Measurements from ENCODE around the gene TCF4. TPM values are rescaled to one million over a fixed set of nuclear protein-coding genes. Genes with fewer than 3 reads are reported as not detected.

The TCF4 gene
- total RNA-seq, 4 donors from 2014 or later, result 58.0 to 84.3 (median 68.1) TPM

DNA sequence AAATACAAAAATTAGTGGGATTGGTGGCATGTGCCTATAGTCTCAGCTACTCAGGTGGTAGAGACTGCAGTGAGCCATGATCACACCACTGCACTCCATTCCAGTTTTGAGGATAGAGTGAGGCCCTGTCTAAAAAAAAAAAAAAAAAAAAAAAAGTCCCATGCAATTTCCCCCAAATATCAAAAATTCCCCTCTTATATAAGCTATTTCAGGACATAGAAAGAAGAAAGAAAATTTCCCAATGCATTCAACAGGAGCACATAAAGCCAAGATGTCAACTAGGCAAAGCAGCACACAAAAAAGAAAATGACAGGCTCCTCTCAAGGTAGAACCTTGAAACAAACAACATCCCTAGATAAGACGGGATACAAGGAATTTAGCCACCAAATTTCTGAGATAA is 213.3 kb downstream of the TCF4 start:
- intact Hi-C loops (cut with DNase I), result no loop called here
- WGBS, result 97% methylated on average over 1 of the region's 1 CpG
- no peak overlapping the region for H3K4me3 ChIP-seq
- no peak overlapping the region for H3K27ac ChIP-seq (replicated peaks in 1 of 4)
- no peak for DNase-seq (ENCODE audit: extremely low spot score)
- H3K4me1 ChIP-seq, result no peaks in the 10 kb centered on the region
- H3K36me3 ChIP-seq, result no peaks in the 10 kb centered on the region
- H3K9me3 ChIP-seq, result no peaks in the 10 kb centered on the region
- H3K27me3 ChIP-seq, result no peaks in the 10 kb centered on the region
- TF ChIP-seq EP300 (IDR thresholded peaks at IDR 0.05) (no peak), POLR2A (IDR thresholded peaks at IDR 0.05; ENCODE audit: low read depth) (no peak), POLR2AphosphoS5 (IDR thresholded peaks at IDR 0.05) (no peak)
- TF ChIP-seq, protein P1, sequence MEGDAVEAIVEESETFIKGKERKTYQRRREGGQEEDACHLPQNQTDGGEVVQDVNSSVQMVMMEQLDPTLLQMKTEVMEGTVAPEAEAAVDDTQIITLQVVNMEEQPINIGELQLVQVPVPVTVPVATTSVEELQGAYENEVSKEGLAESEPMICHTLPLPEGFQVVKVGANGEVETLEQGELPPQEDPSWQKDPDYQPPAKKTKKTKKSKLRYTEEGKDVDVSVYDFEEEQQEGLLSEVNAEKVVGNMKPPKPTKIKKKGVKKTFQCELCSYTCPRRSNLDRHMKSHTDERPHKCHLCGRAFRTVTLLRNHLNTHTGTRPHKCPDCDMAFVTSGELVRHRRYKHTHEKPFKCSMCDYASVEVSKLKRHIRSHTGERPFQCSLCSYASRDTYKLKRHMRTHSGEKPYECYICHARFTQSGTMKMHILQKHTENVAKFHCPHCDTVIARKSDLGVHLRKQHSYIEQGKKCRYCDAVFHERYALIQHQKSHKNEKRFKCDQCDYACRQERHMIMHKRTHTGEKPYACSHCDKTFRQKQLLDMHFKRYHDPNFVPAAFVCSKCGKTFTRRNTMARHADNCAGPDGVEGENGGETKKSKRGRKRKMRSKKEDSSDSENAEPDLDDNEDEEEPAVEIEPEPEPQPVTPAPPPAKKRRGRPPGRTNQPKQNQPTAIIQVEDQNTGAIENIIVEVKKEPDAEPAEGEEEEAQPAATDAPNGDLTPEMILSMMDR (IDR thresholded peaks at IDR 0.05), result no peak

DNA sequence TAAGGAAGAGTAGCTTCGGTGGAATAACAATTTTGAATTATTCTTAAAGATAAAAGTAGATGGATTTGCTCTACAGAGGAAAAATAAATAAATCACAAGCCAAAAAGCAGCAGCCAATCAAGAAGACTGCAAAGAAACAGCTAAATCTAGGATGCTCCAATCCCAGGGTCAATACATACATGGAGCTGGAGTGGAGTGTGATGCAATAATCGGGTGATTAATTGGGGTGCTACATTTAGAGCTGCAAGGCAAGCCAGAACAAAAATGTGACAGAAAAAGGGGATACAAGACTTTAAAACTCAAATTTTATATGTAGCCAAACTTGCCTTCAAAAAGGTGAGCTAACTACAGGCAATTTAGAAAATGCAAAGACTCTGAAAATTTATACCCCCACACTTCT is 215.8 kb downstream of the TCF4 start:
- DNase-seq (ENCODE audit: extremely low spot score), result no peak
- WGBS, result 78% methylated on average over 2 of the region's 2 CpGs
- Histone ChIP-seq H3K36me3 (no peaks in the 10 kb centered on the region), H3K27me3 (no peaks in the 10 kb centered on the region), H3K9me3 (no peaks in the 10 kb centered on the region), H3K4me3 (no peak overlapping the region), H3K4me1 (no peaks in the 10 kb centered on the region), H3K27ac (replicated peaks in 1 of 4) (no peak overlapping the region)
- intact Hi-C loops (cut with DNase I), result no loop called here
- TF ChIP-seq POLR2AphosphoS5 (IDR thresholded peaks at IDR 0.05) (no peak), POLR2A (IDR thresholded peaks at IDR 0.05; ENCODE audit: low read depth) (no peak), EP300 (IDR thresholded peaks at IDR 0.05) (no peak)
- TF ChIP-seq, protein P1 (IDR thresholded peaks at IDR 0.05), result no peak

DNA sequence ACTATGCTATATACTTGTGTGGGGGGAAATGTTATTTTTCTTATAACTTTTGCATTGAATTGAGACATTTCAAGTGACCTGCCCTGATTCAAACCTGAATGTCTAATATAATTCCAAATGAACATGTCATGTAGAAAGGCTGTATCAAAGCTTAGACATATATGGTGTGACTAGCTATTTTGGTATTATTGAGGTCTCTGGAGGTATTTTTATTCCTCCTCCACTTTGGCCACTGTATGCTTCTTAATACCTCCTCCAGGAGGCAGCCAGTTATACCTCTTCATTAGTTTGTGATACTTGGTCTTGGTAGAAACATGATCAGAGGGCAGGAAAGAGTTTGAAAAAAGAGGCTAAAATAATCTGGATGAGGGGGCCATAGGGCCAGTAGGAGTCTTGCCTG is 217.1 kb downstream of the TCF4 start:
- Histone ChIP-seq H3K9me3 (no peaks in the 10 kb centered on the region), H3K27ac (replicated peaks in 1 of 4) (no peak overlapping the region), H3K27me3 (no peaks in the 10 kb centered on the region), H3K4me3 (no peak overlapping the region), H3K36me3 (no peaks in the 10 kb centered on the region), H3K4me1 (no peaks in the 10 kb centered on the region)
- no peak for TF ChIP-seq POLR2AphosphoS5 (IDR thresholded peaks at IDR 0.05)
- TF ChIP-seq, protein P1 (IDR thresholded peaks at IDR 0.05), result no peak
- no peak for TF ChIP-seq EP300 (IDR thresholded peaks at IDR 0.05)
- no peak for TF ChIP-seq POLR2A (IDR thresholded peaks at IDR 0.05; ENCODE audit: low read depth)
- no peak for DNase-seq (ENCODE audit: extremely low spot score)
- intact Hi-C loops (cut with DNase I), result no loop called here

DNA sequence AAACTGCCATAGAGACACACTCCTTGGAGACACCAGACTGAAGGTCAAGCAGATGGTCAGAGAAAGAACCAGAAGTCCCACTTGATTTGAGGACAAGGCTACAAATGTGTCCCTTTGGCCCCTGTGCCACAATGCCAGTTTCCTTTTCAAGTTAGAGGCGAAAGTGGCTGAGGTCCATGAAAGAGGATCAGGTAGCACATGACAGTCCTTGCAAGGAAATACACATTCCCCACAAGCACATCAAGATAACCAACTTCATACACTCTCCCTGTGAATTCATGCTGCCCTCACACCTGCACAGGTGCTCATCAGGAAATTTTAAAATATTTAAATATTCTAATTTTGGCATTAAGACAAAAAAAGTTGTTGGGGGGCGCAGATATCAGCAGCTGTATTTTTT is 218.6 kb downstream of the TCF4 start:
- TF ChIP-seq POLR2A (IDR thresholded peaks at IDR 0.05; ENCODE audit: low read depth) (no peak), EP300 (IDR thresholded peaks at IDR 0.05) (no peak), POLR2AphosphoS5 (IDR thresholded peaks at IDR 0.05) (no peak)
- TF ChIP-seq, protein P1 (IDR thresholded peaks at IDR 0.05), result no peak
- WGBS, result 92% methylated on average over 2 of the region's 2 CpGs
- no peak overlapping the region for H3K27ac ChIP-seq (replicated peaks in 1 of 4)
- no peaks in the 10 kb centered on the region for H3K27me3 ChIP-seq
- no peaks in the 10 kb centered on the region for H3K36me3 ChIP-seq
- intact Hi-C loops (cut with DNase I), result no loop called here
- H3K4me3 ChIP-seq, result no peak overlapping the region
- H3K9me3 ChIP-seq, result no peaks in the 10 kb centered on the region
- DNase-seq (ENCODE audit: extremely low spot score), result no peak
- no peaks in the 10 kb centered on the region for H3K4me1 ChIP-seq

DNA sequence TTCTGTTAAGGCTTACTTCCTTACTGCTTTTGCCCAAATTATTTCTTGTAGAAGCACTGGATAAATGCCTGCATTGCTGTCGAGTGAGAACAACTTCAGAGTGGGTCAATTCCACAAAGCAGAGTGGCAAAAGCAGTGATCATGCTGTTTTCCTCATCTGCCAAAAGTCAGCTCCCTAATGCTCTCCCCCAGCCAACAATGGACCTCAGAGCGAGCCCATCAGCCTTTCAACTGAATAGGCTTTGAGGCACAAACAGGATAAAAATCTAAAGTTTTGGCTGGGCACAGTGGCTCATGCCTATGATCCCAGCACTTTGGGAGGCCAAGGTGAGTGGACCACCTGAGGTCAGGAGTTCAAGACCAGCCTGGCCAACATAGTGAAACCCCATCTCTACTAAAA is 222.7 kb downstream of the TCF4 start:
- H3K36me3 ChIP-seq, result no peaks in the 10 kb centered on the region
- intact Hi-C loops (cut with DNase I), result no loop called here
- no peak for DNase-seq (ENCODE audit: extremely low spot score)
- no peaks in the 10 kb centered on the region for H3K9me3 ChIP-seq
- no peak overlapping the region for H3K4me3 ChIP-seq
- no peaks in the 10 kb centered on the region for H3K4me1 ChIP-seq
- no peak for TF ChIP-seq EP300 (IDR thresholded peaks at IDR 0.05)
- no peak for TF ChIP-seq POLR2AphosphoS5 (IDR thresholded peaks at IDR 0.05)
- TF ChIP-seq, protein P1 (IDR thresholded peaks at IDR 0.05), result no peak
- no peak for TF ChIP-seq POLR2A (IDR thresholded peaks at IDR 0.05; ENCODE audit: low read depth)
- no peak overlapping the region for H3K27ac ChIP-seq (replicated peaks in 1 of 4)
- H3K27me3 ChIP-seq, result no peaks in the 10 kb centered on the region
- 85% methylated on average over 2 of the region's 2 CpGs for WGBS
